HG03565 (cell line): ENCODE measurements around the gene STEAP3.

Experiments used
- ATAC-seq: cut with Tn5 transposase; IDR thresholded peaks from one replicate; pipeline ENCODE4 v1.9.1; 2021; ENCODE audit warnings: mild to moderate bottlenecking, moderate library complexity; ENCODE audit not compliant: unreplicated experiment

Gene STEAP3

GRCh38 chr2:119245841-119246230, 22.2 kb downstream of the STEAP3 start:
- ATAC-seq, result no peak

GRCh38 chr2:119246884-119247843, 23.5 kb downstream of the STEAP3 start:
- ATAC-seq, result no peak

- ATAC-seq, result no peak
These were observed 24.2 kb downstream of the STEAP3 start for GRCh38 chr2:119247844-119248271.

GRCh38 chr2:119248311-119248710, 24.7 kb downstream of the STEAP3 start:
- no peak for ATAC-seq

GRCh38 chr2:119248751-119249150, 25.1 kb downstream of the STEAP3 start:
- ATAC-seq, result no peak

GRCh38 chr2:119249311-119249710, 25.7 kb downstream of the STEAP3 start:
- ATAC-seq, result no peak

GRCh38 chr2:119249855-119250717, 26.5 kb downstream of the STEAP3 start:
- no peak for ATAC-seq

GRCh38 chr2:119250718-119251290, 27.2 kb downstream of the STEAP3 start:
- ATAC-seq, result no peak

GRCh38 chr2:119251652-119252051, 28.0 kb downstream of the STEAP3 start:
- no peak for ATAC-seq

- no peak for ATAC-seq
These were observed 28.8 kb downstream of the STEAP3 start for GRCh38 chr2:119252186-119253113.

- ATAC-seq, result no peak
These were observed 29.6 kb downstream of the STEAP3 start for GRCh38 chr2:119253114-119253702.

GRCh38 chr2:119253760-119254600, 30.3 kb downstream of the STEAP3 start:
- no peak for ATAC-seq

GRCh38 chr2:119254601-119255080, 31.0 kb downstream of the STEAP3 start:
- no peak for ATAC-seq

GRCh38 chr2:119255760-119256581, 32.3 kb downstream of the STEAP3 start:
- no peak for ATAC-seq

GRCh38 chr2:119256582-119256921, 32.9 kb downstream of the STEAP3 start:
- no peak for ATAC-seq

GRCh38 chr2:119257198-119257597, 33.6 kb downstream of the STEAP3 start:
- no peak for ATAC-seq

GRCh38 chr2:119259296-119259860, 35.7 kb downstream of the STEAP3 start:
- no peak for ATAC-seq
